Aorta (tissue), 5 donors: ENCODE data around the gene TBC1D13. TPM values are rescaled to one million over a fixed set of nuclear protein-coding genes. Genes with fewer than 3 reads are reported as not detected.

ENCODE experiments used
- ATAC-seq: fragments of 200-7000 bp; cut with Tn5 transposase; one replicate; pipeline ENCODE4 v1.9.1; 2022; ENCODE audit warnings: moderate library complexity; ENCODE audit not compliant: low FRiP score
- DNase-seq, 2 donors: peaks; one replicate each; pipeline ENCODE4 v3.0.0-alpha.2; 2020
- H3K27ac ChIP-seq, 2 donors: one replicate each; pipeline ENCODE4 v1.5.1; 2013; ENCODE audit warnings: low read length in 2 of 2, mild to moderate bottlenecking in 2 of 2, moderate library complexity in 2 of 2, control low read depth in 1 of 2, inconsistent platforms in 1 of 2, low read depth in 1 of 2
- H3K27me3 ChIP-seq, 2 donors: one replicate each; pipeline ENCODE4 v1.6.1; 2013; ENCODE audit warnings: control low read depth in 1 of 2, low read length in 1 of 2, mild to moderate bottlenecking in 1 of 2, moderate library complexity in 1 of 2; ENCODE audit not compliant: insufficient read depth in 2 of 2, control insufficient read depth in 1 of 2
- H3K36me3 ChIP-seq, 2 donors: one replicate each; pipeline ENCODE4 v1.6.1; 2013; ENCODE audit warnings: control low read depth in 1 of 2, low read length in 1 of 2, mild to moderate bottlenecking in 1 of 2; ENCODE audit not compliant: insufficient read depth in 2 of 2, control insufficient read depth in 1 of 2
- H3K4me1 ChIP-seq, 2 donors: one replicate each; pipeline ENCODE4 v1.6.1; 2013; ENCODE audit warnings: low read length in 2 of 2, control low read depth in 1 of 2, mild to moderate bottlenecking in 1 of 2, moderate library complexity in 1 of 2; ENCODE audit not compliant: insufficient read depth in 2 of 2, control insufficient read depth in 1 of 2
- H3K4me3 ChIP-seq, 2 donors: one replicate each; pipeline ENCODE4 v1.5.1; 2013; ENCODE audit warnings: low read length in 2 of 2, control low read depth in 1 of 2, mild to moderate bottlenecking in 1 of 2
- H3K9me3 ChIP-seq: one replicate; pipeline ENCODE4 v1.6.1; 2013; ENCODE audit warnings: mild to moderate bottlenecking, low read length; ENCODE audit not compliant: control insufficient read depth
- WGBS, 2 donors: extraction: QIAGEN DNeasy Blood & Tissue Kit; methylation state at CpG; one replicate each; pipeline ENCODE4 v1.1.7; 2013; 5-methylcytosine and 5-hydroxymethylcytosine counted together
- intact Hi-C, 2 donors: fragments of 100-400 bp; cut with DNase I; formaldehyde crosslinking; loops; one replicate each; pipeline versions ENCODE4 v1.14.2 to v1.15.0; 2022
- polyA plus RNA-seq, 2 donors: library from polyadenylated mRNA; stranded (reverse); fragments of 200-250 nt; gene quantifications; one replicate each; pipeline ENCODE4 v1.2.3, GENCODE V29; 2013
- total RNA-seq, 2 donors: library from RNA; stranded (reverse); fragmentation: NEBNext Ultra II Directional; extraction: Animal tissue kit (Norgen Biotek cat#: 25700); gene quantifications; one replicate each; pipeline ENCODE4 v1.2.1, GENCODE V29; 2021
- donor health status: healthy with polysubstance abuse.
- donor health status: Bipolar disorder and iron deficiency.
- donor health status: DM: no; HTN: no; CAD: no.
- donor health status: DM: no; HTN: no; CAD: no.
- donor health status: DM: yes; HTN: yes; CAD: no.

The TBC1D13 gene
- total and polyA plus RNA-seq, 4 donors = 9.0 to 27.7 (median 22.6) TPM

DNA sequence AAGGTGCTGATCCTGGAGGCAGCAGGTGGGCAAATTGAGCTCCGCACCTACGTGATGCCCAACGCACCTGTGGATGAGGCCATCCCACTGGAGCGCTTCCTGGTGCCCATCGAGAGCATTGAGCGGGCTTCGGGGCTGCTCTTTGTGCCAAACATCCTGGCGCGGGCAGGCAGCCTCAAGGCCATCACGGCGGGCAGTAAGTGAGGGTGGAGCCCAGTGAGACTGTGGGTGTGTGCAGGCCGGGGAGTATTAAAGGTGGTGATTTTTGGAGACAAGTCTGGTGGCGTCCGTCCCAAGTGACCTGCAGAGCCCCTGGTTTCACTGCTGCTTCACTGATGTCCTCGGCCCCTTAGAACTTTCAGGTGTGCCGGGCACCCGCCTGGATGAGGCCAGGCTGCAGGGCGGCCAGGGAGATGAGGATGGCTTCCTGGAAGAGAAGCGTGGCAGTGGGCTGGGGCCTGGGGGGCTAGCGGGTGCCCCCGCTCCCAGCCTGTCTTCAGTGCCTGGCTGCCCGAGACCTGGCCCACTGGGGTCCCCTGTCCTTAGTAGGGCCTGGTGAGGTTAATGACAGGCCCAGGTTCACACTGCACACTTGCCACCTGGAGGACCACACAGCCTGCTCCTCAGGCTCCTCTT, 35.5 kb downstream of the TBC1D13 start:
- intact Hi-C loops = no loop called here

DNA sequence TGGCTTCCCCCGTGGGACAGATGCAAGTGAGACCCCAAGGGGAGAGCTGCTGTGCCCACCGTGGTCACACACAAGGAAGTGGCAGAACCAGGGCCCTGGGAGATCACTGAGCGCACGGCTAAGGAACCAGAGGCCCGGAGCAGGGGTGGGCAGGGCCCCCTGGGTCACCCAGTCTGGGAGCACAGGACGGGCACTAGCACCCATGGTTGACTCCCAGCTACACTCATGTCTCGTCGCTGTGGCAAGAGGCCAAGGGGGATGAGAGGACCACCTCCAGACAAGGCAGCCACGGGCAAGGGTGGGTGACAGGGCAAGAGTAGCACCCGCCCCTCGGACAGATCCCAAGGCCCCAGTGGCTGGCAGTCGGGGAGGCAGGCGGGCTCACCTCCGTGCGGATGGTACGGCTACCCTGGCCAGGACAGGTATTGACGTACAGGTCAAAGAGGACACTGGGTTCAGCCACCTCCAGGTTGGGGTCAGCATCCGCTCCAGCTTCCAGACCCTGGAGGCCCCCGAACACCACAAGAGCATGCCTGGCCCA, 36.4 kb downstream of the TBC1D13 start:
- intact Hi-C loops = no loop called here
- no peak overlapping the region for H3K4me3 ChIP-seq
- DNase-seq (no peak), ATAC-seq (no peak)
- no peaks in the 10 kb centered on the region for H3K4me1 ChIP-seq
- H3K27me3 ChIP-seq = no peaks in the 10 kb centered on the region
- no peak overlapping the region for H3K27ac ChIP-seq
- H3K36me3 ChIP-seq = peaks cover 0 to 5% of the 10 kb centered on the region in 2 donors
- WGBS, 2 donors = 86 to 87% methylated on average over 17 to 19 of the region's 19 CpGs
- H3K9me3 ChIP-seq = no peaks in the 10 kb centered on the region

More for the DNA sequence above, 35.5 kb downstream of the TBC1D13 start:
- WGBS, 2 donors = 90 to 93% methylated on average over 20 to 22 of the region's 22 CpGs
- Histone ChIP-seq H3K36me3 (peaks cover 0 to 5% of the 10 kb centered on the region in 2 donors), H3K4me3 (no peak overlapping the region), H3K4me1 (no peaks in the 10 kb centered on the region), H3K27ac (no peak overlapping the region), H3K9me3 (no peaks in the 10 kb centered on the region), H3K27me3 (no peaks in the 10 kb centered on the region)
- no peak for ATAC-seq
- DNase-seq = no peak

DNA sequence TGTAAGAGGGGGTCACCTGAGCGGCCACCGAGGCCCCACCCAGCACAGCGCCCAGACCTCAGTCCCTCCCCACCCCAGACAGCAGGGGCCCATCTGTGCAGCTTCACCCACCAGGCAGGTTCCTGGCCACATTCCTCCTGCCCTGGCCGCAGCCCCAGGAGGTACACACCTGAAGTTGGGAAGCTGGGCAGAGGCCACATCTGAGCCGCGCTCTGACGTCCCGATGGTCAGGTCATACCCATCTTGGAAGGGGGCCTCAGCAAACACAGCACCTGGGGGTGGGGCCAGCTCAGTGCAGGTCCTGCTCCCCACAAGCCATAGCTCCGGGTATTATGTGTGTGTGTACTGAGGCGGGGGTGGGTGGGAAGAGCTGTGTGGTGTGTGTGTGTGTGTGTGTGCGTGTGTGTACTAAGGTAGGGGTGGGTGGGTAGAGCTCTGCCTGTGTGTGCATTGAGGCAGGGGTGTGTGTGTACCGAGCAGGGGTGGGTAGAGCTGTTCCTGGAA, 36.9 kb downstream of the TBC1D13 start:
- ATAC-seq (no peak), DNase-seq (no peak)
- no peak overlapping the region for H3K27ac ChIP-seq
- intact Hi-C loops = no loop called here
- no peaks in the 10 kb centered on the region for H3K9me3 ChIP-seq
- H3K4me1 ChIP-seq = no peaks in the 10 kb centered on the region
- peaks cover 0 to 5% of the 10 kb centered on the region in 2 donors for H3K36me3 ChIP-seq
- H3K27me3 ChIP-seq = no peaks in the 10 kb centered on the region
- 85 to 88% methylated on average over 12 of the region's 12 CpGs for WGBS, 2 donors
- H3K4me3 ChIP-seq = no peak overlapping the region

DNA sequence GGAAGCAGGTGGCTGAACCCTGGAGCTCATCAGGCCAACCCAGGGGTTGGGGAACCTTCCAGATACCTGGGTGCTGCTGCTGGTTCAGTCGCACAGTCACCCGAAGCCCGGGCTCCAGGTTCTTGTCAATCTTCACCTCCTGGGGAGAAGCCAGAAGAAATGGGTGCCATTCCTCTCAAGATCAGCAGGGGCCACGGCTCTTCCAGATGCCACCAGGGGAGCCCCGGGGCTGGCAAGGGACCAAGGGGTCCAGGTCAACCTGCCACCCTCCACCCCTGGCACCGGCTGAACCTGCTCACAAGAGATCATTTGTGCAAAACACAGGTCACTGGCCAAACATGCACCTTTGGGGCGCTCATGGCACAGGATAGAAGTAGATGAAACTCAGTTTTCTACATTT, 37.9 kb downstream of the TBC1D13 start:
- no peaks in the 10 kb centered on the region for H3K27me3 ChIP-seq
- 82 to 86% methylated on average over 7 of the region's 7 CpGs for WGBS, 2 donors
- no peak overlapping the region for H3K27ac ChIP-seq
- peaks cover 0 to 5% of the 10 kb centered on the region in 2 donors for H3K36me3 ChIP-seq
- no peaks in the 10 kb centered on the region for H3K4me1 ChIP-seq
- ATAC-seq = no peak
- intact Hi-C loops = no loop called here
- DNase-seq = no peak
- no peak overlapping the region for H3K4me3 ChIP-seq
- no peaks in the 10 kb centered on the region for H3K9me3 ChIP-seq

DNA sequence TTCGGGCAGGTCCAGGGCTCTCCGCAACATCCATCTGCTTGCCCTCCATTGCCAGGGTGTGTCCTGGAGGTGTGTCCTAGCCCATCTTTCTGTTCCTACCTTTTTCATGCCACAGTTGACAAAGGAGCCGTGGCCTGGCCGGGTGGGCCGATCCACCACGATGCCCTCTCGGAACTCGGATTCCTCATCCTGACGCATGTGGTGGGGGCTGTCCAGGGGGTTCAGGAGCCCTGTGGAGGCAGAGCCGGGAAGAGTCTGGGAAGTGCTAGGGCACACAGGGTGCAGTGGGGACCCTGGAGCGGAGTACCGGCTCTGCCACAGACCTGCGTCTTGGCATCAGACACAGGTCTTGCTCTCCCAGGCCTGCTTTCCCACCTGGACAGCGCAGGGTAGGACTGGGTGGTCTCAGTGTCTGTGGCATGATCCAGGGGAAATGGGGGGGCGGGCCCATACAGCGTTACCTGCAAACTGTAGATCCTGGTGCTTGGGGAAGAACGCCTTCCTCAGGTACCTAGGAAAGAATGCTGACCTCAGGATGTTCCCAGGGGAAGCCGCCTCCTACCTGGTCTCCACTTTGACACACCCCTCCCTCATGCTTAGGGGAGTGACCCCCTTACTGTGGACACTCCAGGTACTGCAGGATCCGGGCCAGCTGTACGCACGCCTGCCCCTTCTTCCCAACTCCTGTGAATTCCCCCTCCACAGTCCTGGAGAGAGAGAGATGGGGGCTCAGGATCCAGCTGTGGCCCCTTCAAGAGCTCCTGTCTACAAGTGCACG, 39.1 kb downstream of the TBC1D13 start:
- no peak overlapping the region for H3K4me3 ChIP-seq
- H3K4me1 ChIP-seq = no peaks in the 10 kb centered on the region
- intact Hi-C loops = no loop called here
- ATAC-seq = no peak
- H3K36me3 ChIP-seq = peaks cover 0 to 5% of the 10 kb centered on the region in 2 donors
- H3K9me3 ChIP-seq = no peaks in the 10 kb centered on the region
- 91 to 93% methylated on average over 22 of the region's 22 CpGs for WGBS, 2 donors
- no peaks in the 10 kb centered on the region for H3K27me3 ChIP-seq
- no peak overlapping the region for H3K27ac ChIP-seq
- no peak for DNase-seq

DNA sequence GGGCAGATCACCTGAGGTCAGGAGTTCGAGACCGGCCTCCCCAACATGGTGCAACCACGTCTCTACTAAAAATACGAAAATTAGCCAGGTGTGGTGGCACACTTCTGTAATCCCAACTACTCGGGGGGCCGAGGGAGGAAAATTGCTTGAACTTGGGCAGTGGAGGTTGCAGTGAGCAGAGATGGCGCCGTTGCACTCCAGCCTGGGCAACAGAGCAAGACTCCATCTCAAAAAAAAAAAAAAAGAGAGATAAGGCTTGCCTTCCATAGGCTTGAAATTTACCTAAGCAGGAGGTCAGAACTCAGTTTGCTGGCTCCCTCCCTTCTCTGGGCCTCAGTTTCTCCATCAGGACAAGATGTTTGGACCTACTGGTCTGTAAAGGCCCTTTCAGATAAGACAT, 41.2 kb downstream of the TBC1D13 start:
- Histone ChIP-seq H3K36me3 (peaks cover 0 to 1% of the 10 kb centered on the region in 2 donors), H3K27ac (no peak overlapping the region), H3K4me1 (no peaks in the 10 kb centered on the region), H3K27me3 (no peaks in the 10 kb centered on the region), H3K4me3 (no peak overlapping the region), H3K9me3 (no peaks in the 10 kb centered on the region)
- 90 to 92% methylated on average over 8 of the region's 8 CpGs for WGBS, 2 donors
- ATAC-seq (no peak), DNase-seq (no peak)
- intact Hi-C loops = no loop called here

DNA sequence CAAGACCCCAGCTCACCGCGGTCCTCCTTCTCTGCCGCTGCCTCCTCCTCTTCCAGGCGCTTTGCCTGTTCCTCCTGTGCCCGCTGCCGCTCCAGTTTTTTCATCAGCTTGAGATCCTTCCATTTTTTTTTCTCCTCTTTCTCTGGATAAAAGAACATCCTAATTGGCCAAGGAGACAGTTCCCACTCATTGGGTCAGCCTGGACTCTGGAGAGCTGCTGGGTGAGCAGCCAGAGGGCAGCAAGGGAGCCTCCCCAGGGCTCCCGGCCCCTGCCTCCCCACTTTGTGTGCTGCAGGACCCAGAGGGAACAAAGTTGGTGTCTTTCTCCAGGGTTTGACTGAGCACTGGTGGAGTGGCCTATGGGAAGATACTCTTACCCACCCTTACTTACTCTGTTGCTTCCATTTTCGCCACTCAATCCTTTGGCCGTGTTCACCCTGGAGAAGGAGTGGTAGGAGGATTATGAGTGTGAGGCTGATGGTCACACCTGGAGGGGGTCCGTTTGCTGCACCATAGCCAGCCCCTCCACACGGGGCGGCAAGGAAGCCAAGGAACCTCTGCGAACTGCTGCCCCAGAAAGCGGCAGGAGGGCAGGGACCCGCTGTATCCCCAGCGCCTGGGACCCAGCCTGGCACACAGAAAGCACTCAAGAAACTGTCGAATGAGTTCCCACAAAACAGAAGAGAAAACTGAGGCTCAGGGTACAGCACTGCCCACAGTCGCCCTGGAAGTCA, 41.8 kb downstream of the TBC1D13 start:
- whole genome bisulfite sequencing, 2 donors = 29 to 33% methylated on average over 18 of the region's 18 CpGs
- ATAC-seq = no peak
- H3K4me1 ChIP-seq = no peaks in the 10 kb centered on the region

DNA sequence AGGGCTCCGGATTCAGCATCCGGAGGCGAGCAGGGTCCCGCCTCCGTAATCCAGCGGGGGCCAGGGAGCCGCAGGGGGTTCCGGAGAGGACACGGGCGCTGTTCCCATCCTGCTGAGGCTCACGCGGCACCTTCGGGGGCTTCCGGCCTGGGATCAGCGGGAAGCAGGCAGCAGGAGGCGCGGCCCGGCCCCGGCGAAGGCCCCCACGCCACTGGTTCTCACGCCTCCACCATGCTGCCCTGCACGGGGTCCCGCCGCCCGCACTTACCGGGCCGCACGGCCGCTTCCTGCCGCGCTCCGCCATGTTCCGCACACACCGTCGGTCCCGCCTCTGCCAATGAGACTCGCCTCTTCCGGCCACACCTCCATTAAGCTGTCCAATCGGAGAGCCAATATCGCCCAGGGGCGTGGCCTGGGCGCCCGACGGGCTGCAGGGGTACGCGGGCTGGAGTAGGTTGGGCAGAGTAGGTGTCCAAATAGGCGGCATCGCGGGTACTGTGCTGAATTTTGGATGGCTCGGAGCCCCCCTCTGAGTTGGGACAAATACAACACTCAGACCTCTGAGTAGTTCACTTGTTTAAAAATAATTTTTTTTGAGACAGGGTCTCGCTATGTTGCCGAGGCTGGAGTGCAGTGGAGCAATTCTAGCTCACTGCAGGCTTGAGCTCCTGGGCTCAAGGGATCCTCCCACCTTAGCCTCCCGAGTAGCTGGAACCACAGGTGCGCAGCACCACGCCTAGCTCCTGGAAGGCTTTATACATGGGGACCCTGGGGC, 42.6 kb downstream of the TBC1D13 start, which contains the start of gene SPOUT1:
Gene SPOUT1, minus strand, starts transcription at position 318 of the 775 bp plus-strand sequence. Its CDS starts 14 bp downstream, at position 304.
- 1% methylated on average over 47 to 56 of the region's 56 CpGs for WGBS, 2 donors
- DNase-seq (peak; percentile 95 to 97), ATAC-seq (peak; percentile 96)
- H3K9me3 ChIP-seq = no peaks in the 10 kb centered on the region
- peak within 1 kb of the TSS; percentile 31 to 44 for H3K4me3 ChIP-seq
- no peaks in the 10 kb centered on the region for H3K27me3 ChIP-seq
- no peaks in the 10 kb centered on the region for H3K4me1 ChIP-seq
- peaks cover 0 to 1% of the 10 kb centered on the region in 2 donors for H3K36me3 ChIP-seq
- H3K27ac ChIP-seq = peak within 1 kb of the TSS in 1 of 2 donors; percentile 37
- intact Hi-C loops = no loop called here

More for the DNA sequence above, 41.8 kb downstream of the TBC1D13 start:
- peak overlapping the region in 1 of 2 donors; percentile 37 for H3K27ac ChIP-seq
- H3K36me3 ChIP-seq = peaks cover 0 to 1% of the 10 kb centered on the region in 2 donors
- H3K27me3 ChIP-seq = no peaks in the 10 kb centered on the region
- H3K4me3 ChIP-seq = peak overlapping the region; percentile 31 to 44
- intact Hi-C loops = no loop called here
- peak in 1 of 2 donors; percentile 17 for DNase-seq
- H3K9me3 ChIP-seq = no peaks in the 10 kb centered on the region
